IPS-20b (cell line): ENCODE results near the gene TYW3.
A peak's percentile ranks its signal among the peaks of the same experiment; 100 is the strongest.
"Not testable (repeated sequence)": the region's sequence is repeated elsewhere in the genome, so short reads cannot be mapped to it uniquely, and the experiment has no call there.

Experiments
- H3K27ac ChIP-seq: one replicate; pipeline ENCODE4 v1.5.1; 2013; ENCODE audit warnings: low read length
- H3K27me3 ChIP-seq: 2 replicates; pipeline ENCODE4 v1.6.1; 2013; ENCODE audit warnings: mild to moderate bottlenecking, low read length, inconsistent platforms; ENCODE audit not compliant: insufficient read depth
- H3K36me3 ChIP-seq: 2 replicates; pipeline ENCODE4 v1.6.1; 2013; ENCODE audit warnings: low read depth, mild to moderate bottlenecking, inconsistent platforms, low read length, moderate library complexity; ENCODE audit not compliant: insufficient read depth
- H3K4me1 ChIP-seq: 2 replicates; pipeline ENCODE4 v1.6.1; 2013; ENCODE audit warnings: mild to moderate bottlenecking, control low read depth, inconsistent platforms, low read length, moderate library complexity; ENCODE audit not compliant: insufficient read depth
- H3K4me3 ChIP-seq: 2 replicates; pipeline ENCODE4 v1.5.1; 2013; ENCODE audit warnings: mild to moderate bottlenecking, low read length, inconsistent platforms
- H3K9ac ChIP-seq: 2 replicates; pipeline ENCODE4 v1.6.1; 2013; ENCODE audit warnings: low read depth, mild to moderate bottlenecking, inconsistent platforms, low read length, moderate library complexity
- H3K9me3 ChIP-seq: 2 replicates; pipeline ENCODE4 v1.6.1; 2013; ENCODE audit warnings: mild to moderate bottlenecking, low read depth, low read length, inconsistent platforms; ENCODE audit not compliant: insufficient read depth

The TYW3 gene

DNA sequence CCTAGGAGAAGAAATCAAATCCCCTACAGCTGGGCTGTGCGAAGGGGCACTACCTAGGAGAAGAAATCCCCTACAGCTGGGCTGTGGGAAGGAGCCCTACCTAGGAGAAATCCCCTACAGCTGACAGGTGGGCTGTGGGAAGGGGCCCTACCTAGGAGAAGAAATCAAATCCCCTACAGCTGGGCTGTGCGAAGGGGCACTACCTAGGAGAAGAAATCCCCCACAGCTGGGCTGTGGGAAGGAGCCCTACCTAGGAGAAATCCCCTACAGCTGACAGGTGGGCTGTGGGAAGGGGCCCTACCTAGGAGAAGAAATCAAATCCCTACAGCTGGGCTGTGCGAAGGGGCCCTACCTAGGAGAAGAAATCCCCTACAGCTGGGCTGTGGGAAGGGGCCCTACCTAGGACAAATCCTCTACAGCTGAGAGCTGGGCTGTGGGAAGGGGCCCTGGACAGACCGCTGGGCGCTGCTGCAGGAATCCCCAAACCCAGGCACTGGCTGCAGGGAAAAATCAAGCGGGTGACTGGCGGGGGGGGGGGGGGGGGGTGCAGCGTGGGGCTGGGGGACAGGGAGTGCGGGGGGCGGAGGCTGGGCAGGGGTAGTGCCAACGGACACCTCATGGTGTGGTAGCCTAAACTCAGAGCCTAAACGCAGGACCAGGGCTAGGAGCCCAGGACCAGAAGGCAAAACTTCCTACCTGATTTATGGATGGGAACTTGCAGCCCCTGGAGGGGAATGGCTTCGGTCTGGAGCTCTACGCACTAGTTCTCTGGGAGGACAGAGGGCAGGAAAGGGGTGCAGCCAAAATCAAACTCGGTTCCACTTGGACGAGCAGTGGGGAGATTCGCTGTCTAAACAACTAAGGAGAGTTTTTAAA is 643 bp upstream of the TYW3 start:
- Histone ChIP-seq H3K4me1 (peaks cover 20% of the 10 kb centered on the region), H3K36me3 (peaks cover 23% of the 10 kb centered on the region), H3K4me3 (peak overlapping the region; percentile 99), H3K9ac (peak overlapping the region; percentile 98; the same call in 1 of the 2 replicates)
- not testable (repeated sequence) for H3K27me3 ChIP-seq, H3K9me3 ChIP-seq, H3K27ac ChIP-seq

DNA sequence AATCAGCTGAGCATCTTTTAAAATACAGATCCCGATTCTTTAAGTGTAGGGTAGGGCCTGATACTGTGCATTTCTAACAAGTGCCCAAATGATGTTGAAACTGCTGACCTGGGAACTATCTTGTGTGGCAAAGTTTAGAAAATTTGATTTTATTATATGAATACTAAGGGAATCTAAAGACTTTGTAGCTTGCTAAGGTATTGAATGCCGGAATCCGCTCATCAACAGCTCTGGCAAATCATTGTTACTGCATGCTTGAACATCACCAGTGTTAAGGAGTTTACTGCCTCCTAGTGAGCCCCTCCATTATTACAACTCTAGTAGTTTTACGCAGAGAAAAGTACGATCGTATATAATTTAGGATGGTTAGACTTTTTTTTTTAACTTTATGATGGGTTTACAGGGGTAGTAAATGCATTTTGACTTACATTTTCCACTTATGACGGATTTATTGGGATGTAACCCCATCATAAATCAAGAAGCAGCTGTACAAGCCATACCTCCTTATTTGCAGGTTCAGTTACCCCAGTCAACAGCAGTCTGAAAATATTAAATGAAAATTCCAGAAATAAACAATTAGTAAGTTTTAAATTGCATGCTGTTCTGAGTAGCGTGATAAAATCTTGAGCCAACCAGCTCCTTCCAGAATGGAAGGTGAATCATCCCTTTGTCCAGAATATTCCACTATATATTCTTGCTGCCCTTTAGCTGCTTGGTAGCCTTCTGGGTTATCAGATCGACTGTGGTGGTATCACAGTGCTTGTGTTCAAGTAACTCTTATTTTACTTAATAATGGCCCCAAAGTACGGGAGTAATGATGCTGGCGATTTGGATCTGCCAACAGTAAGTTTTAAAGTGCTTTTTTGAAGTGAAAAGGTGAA is 892 bp downstream of the TYW3 start:
- Histone ChIP-seq H3K4me3 (peak overlapping the region; percentile 99), H3K9me3 (no peaks in the 10 kb centered on the region), H3K4me1 (peaks cover 20% of the 10 kb centered on the region), H3K36me3 (peaks cover 28% of the 10 kb centered on the region), H3K9ac (peak overlapping the region; percentile 98), H3K27me3 (no peaks in the 10 kb centered on the region), H3K27ac (peak overlapping the region; percentile 97)

- Histone ChIP-seq H3K9ac (no peak overlapping the region), H3K4me3 (no peak overlapping the region), H3K27me3 (no peaks in the 10 kb centered on the region), H3K27ac (no peak overlapping the region), H3K9me3 (peaks cover 7% of the 10 kb centered on the region; the same call in 1 of the 2 replicates), H3K36me3 (peaks cover 53% of the 10 kb centered on the region), H3K4me1 (peaks cover 6% of the 10 kb centered on the region; the same call in 1 of the 2 replicates)
Measured at GRCh38 chr1:74737333-74737732, 4.4 kb downstream of the TYW3 start.

DNA sequence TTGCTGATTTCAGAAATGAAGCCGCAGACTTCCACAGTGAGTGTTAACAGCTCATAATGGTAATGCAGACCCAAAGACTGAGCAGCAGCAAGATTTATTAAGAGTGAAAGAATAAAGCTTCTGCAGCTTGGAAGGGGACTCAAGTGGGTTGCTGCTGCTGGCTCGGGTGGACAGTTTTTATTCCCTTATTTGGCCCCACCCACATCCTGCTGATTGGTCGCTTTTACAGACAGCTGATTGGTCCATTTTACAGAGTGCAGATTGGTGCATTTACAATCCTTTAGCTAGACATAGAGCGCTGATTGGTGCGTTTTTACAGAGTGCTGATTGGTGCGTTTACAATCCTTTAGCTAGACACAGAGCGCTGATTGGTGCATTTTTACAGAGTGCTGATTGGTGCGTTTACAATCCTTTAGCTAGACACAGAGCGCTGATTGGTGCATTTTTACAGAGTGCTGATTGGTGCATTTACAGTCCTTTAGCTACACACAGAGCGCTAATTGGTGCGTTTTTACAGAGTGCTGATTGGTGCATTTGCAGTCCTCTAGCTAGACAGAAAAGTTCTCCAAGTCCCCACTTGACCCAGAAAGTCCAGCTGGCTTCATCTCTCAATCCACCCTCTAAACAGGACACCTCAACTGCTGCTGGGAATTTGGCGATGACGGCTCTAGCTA is 7.5 kb downstream of the TYW3 start:
- H3K27ac ChIP-seq, H3K9ac ChIP-seq, H3K4me1 ChIP-seq, H3K4me3 ChIP-seq, H3K9me3 ChIP-seq, H3K27me3 ChIP-seq: not testable (repeated sequence)
- H3K36me3 ChIP-seq = peaks cover 79% of the 10 kb centered on the region

DNA sequence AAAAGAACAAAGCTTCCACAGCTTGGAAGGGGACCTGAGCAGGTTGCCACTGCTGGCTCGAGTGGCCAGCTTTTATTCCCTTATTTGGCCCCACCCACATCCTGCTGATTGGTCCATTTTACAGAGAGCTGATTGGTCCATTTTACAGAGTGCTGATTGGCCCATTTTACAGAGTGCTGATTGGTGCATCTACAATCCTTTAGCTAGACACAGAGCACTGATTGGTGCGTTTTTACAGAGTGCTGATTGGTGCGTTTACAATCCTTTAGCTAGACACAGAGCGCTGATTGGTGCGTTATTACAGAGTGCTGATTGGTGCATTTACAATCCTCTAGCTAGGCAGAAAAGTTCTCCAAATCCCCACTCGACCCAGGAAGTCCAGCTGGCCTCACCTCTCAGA is 12.3 kb downstream of the TYW3 start:
- H3K36me3 ChIP-seq = peaks cover 77% of the 10 kb centered on the region
- H3K9me3 ChIP-seq, H3K4me1 ChIP-seq, H3K9ac ChIP-seq, H3K27me3 ChIP-seq, H3K4me3 ChIP-seq, H3K27ac ChIP-seq: not testable (repeated sequence)

DNA sequence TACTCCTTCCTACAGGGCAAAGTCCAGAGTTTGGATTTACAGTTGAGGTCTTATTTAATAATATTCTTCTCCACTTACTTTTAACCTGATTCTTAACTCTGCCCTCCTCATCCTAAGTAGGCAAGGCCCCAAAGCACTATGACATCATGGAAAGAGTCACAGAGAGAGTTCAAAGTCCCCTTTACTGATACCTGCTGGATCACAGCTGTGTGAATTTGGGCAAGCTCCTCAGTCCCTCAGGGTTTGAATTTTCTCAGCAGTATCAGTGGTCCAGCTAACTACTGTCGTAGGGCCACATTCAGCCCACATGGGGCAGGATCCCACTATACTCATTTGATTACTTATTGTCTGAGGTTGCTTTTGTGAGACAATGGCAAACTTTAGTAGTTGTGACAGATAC is 16.0 kb downstream of the TYW3 start:
- H3K9ac ChIP-seq = no peak overlapping the region
- H3K4me1 ChIP-seq = peaks cover 9% of the 10 kb centered on the region
- H3K9me3 ChIP-seq = peaks cover 5% of the 10 kb centered on the region; the same call in 1 of the 2 replicates
- H3K27me3 ChIP-seq = no peaks in the 10 kb centered on the region
- H3K4me3 ChIP-seq = no peak overlapping the region
- peaks cover 78% of the 10 kb centered on the region for H3K36me3 ChIP-seq
- no peak overlapping the region for H3K27ac ChIP-seq

- Histone ChIP-seq H3K4me1 (peaks cover 9% of the 10 kb centered on the region), H3K9me3 (peaks cover 23% of the 10 kb centered on the region; the same call in 1 of the 2 replicates), H3K27ac (no peak overlapping the region), H3K9ac (no peak overlapping the region), H3K27me3 (no peaks in the 10 kb centered on the region), H3K4me3 (peak overlapping the region; percentile 26; the same call in 1 of the 2 replicates), H3K36me3 (peaks cover 90% of the 10 kb centered on the region)
Measured at GRCh38 chr1:74753104-74753503, 20.2 kb downstream of the TYW3 start.

- H3K4me1 ChIP-seq = peaks cover 9% of the 10 kb centered on the region
- H3K27me3 ChIP-seq = no peaks in the 10 kb centered on the region
- no peak overlapping the region for H3K27ac ChIP-seq
- peaks cover 86% of the 10 kb centered on the region for H3K36me3 ChIP-seq
- peaks cover 23% of the 10 kb centered on the region; the same call in 1 of the 2 replicates for H3K9me3 ChIP-seq
- H3K9ac ChIP-seq = no peak overlapping the region
- no peak overlapping the region for H3K4me3 ChIP-seq
Measured at GRCh38 chr1:74755475-74755874, 22.5 kb downstream of the TYW3 start.

DNA sequence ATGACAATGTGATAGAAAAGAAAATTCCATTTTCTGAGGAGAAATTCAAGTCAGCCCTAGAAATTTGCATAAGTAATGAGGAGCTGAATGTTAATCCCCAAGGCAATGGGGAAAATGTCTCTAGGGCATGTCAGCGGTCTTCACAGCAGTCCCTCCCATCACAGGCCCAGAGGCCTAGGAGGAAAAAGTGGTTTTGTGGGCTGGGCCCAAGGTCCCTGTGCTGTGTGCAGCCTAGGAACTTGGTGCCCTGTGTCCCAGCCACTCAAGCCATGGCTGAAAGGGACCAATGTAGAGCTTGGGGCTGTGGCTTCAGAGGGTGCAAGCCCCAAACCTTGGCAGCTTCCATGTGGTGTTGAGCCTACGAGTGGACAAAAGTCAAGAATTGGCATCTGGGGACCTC is 23.7 kb downstream of the TYW3 start:
- H3K27ac ChIP-seq, H3K4me1 ChIP-seq, H3K9ac ChIP-seq, H3K27me3 ChIP-seq, H3K4me3 ChIP-seq: not testable (repeated sequence)
- Histone ChIP-seq H3K9me3 (peaks cover 23% of the 10 kb centered on the region; the same call in 1 of the 2 replicates), H3K36me3 (peaks cover 78% of the 10 kb centered on the region)

DNA sequence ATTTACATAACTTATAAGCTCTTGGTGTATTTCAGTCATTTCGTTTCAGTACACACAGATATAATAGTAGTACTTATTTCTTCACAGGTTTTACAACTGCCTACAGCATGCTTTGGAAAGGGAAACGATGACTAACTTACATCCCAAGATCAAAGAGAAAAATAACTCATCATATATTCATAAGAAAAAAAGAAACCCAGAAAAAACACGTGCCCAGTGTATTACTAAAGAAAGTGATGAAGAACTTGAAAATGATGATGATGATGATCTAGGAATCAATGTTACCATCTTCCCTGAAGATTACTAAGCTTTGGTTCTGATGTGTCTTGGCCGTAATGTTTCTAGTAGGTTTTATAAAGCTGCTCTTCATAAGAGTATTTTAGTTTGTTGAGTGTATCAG is 30.9 kb downstream of the TYW3 start:
- Histone ChIP-seq H3K27ac (no peak overlapping the region), H3K9me3 (no peaks in the 10 kb centered on the region), H3K4me3 (no peak overlapping the region), H3K9ac (no peak overlapping the region), H3K36me3 (peaks cover 32% of the 10 kb centered on the region), H3K27me3 (no peaks in the 10 kb centered on the region), H3K4me1 (no peaks in the 10 kb centered on the region)

- H3K9ac ChIP-seq = no peak overlapping the region
- no peaks in the 10 kb centered on the region for H3K4me1 ChIP-seq
- H3K4me3 ChIP-seq = no peak overlapping the region
- H3K9me3 ChIP-seq = no peaks in the 10 kb centered on the region
- peaks cover 21% of the 10 kb centered on the region; the same call in 1 of the 2 replicates for H3K36me3 ChIP-seq
- H3K27me3 ChIP-seq = no peaks in the 10 kb centered on the region
- no peak overlapping the region for H3K27ac ChIP-seq
Measured at GRCh38 chr1:74766579-74766978, 33.6 kb downstream of the TYW3 start.
